ENCODE results near the gene TESPA1. TPM values are rescaled to one million over a fixed set of nuclear protein-coding genes. Genes with fewer than 3 reads are reported as not detected.

The TESPA1 gene
- total RNA-seq, 1 experiment from 2014 or later: not detected

DNA sequence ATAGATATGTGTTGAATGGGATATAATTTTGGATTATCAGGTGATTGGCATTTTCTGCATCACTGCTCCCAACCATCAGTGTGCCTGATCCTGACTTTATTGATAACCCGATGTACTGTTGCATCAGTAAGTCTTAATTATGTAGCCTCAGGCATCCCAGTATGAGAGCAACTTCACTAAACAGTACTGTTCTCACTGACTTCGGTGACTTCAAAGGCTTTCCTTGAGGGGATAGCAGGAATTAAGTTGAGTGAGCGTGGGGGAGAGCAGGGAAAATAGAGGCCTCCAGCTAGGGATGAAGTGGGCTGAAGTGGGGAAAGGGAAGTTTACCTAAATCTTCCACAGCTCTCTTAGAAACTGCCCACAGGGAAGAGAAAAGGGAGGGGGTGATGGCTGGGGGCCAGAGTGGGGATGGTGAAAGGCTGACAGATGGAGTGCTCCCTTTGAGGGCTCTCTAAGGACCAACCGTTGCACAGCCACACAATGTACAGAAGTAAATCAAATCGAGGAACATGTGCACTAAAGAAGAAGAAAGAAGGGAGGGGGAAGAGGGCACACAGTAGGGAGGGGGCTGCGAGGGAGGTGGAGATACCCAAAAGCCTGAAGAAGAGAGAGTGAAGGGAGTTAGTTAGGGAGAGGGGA lies 24.5 kb upstream of the TESPA1 start:
- Mint-ChIP-seq H3K36me3 (ENCODE audit: insufficient read depth, unreplicated experiment) (no peaks in the 10 kb centered on the region), H3K27me3 (ENCODE audit: insufficient read depth, unreplicated experiment) (peaks cover 4% of the 10 kb centered on the region), H3K27ac (ENCODE audit: unreplicated experiment) (no peak overlapping the region), H3K4me3 (ENCODE audit: unreplicated experiment) (no peak overlapping the region), H3K4me1 (ENCODE audit: low read depth, unreplicated experiment) (no peaks in the 10 kb centered on the region), H3K9me3 (ENCODE audit: unreplicated experiment) (no peaks in the 10 kb centered on the region)
- Histone ChIP-seq H3K36me3 (ENCODE audit: control insufficient read depth, insufficient read depth, low read length) (no peaks in the 10 kb centered on the region), H3K4me1 (no peaks in the 10 kb centered on the region), H3K27me3 (replicated peaks; ENCODE audit: control insufficient read depth, insufficient read depth, low read length) (no peaks in the 10 kb centered on the region), H3K4me3 (ENCODE audit: low read depth, low read length) (no peak overlapping the region), H3K9me3 (no peaks in the 10 kb centered on the region)
- TF ChIP-seq, protein P1, sequence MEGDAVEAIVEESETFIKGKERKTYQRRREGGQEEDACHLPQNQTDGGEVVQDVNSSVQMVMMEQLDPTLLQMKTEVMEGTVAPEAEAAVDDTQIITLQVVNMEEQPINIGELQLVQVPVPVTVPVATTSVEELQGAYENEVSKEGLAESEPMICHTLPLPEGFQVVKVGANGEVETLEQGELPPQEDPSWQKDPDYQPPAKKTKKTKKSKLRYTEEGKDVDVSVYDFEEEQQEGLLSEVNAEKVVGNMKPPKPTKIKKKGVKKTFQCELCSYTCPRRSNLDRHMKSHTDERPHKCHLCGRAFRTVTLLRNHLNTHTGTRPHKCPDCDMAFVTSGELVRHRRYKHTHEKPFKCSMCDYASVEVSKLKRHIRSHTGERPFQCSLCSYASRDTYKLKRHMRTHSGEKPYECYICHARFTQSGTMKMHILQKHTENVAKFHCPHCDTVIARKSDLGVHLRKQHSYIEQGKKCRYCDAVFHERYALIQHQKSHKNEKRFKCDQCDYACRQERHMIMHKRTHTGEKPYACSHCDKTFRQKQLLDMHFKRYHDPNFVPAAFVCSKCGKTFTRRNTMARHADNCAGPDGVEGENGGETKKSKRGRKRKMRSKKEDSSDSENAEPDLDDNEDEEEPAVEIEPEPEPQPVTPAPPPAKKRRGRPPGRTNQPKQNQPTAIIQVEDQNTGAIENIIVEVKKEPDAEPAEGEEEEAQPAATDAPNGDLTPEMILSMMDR (IDR thresholded peaks at IDR 0.05; ENCODE audit: insufficient read depth in 1 of 2, low read depth in 1 of 2, low read length in 1 of 2, severe bottlenecking in 1 of 2, unreplicated experiment in 1 of 2): no peak
- BruUV-seq (replicated peaks): no TSS peak
- DNase-seq: no peak
- ChIA-PET CTCF (interaction anchor here (1.0 kb wide), 1 partner anchor 672 kb away, joined by 3 read pairs; no protein-coding TSS in a partner anchor), POLR2A (no interaction called here)
- intact Hi-C loops (cut with micrococcal nuclease; ENCODE audit: unreplicated experiment): no loop called here

DNA sequence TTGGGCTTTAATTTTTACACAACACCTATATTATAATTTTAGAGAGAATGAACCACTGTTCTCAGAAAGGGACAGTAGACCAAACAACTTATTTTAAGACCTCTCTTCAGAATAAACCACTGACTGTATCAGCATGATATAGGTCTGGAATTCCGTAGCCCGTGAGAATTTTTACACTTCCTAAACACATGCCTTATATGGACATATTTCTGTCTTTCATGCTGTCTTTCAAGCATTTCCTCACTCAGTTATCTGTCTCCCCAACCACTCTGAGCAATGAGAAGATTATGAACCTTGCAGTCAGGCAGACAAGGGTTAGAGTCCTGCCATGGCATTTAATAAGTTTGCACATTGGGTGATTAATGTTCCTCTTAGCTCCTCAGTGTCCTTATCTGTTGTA lies 17.8 kb upstream of the TESPA1 start:
- no peaks in the 10 kb centered on the region for H3K36me3 Mint-ChIP-seq (ENCODE audit: insufficient read depth, unreplicated experiment)
- H3K36me3 ChIP-seq (ENCODE audit: control insufficient read depth, insufficient read depth, low read length): no peaks in the 10 kb centered on the region
- intact Hi-C loops (cut with micrococcal nuclease; ENCODE audit: unreplicated experiment): no loop called here
- TF ChIP-seq, protein P1 (IDR thresholded peaks at IDR 0.05; ENCODE audit: insufficient read depth in 1 of 2, low read depth in 1 of 2, low read length in 1 of 2, severe bottlenecking in 1 of 2, unreplicated experiment in 1 of 2): no peak
- ChIA-PET POLR2A (no interaction called here), CTCF (no interaction called here)
- H3K27me3 ChIP-seq (replicated peaks; ENCODE audit: control insufficient read depth, insufficient read depth, low read length): no peaks in the 10 kb centered on the region
- H3K9me3 Mint-ChIP-seq (ENCODE audit: unreplicated experiment): no peaks in the 10 kb centered on the region
- DNase-seq: no peak
- peaks cover 21% of the 10 kb centered on the region for H3K27me3 Mint-ChIP-seq (ENCODE audit: insufficient read depth, unreplicated experiment)
- H3K4me1 ChIP-seq: no peaks in the 10 kb centered on the region
- H3K9me3 ChIP-seq: no peaks in the 10 kb centered on the region
- no peaks in the 10 kb centered on the region for H3K4me1 Mint-ChIP-seq (ENCODE audit: low read depth, unreplicated experiment)
- no TSS peak for BruUV-seq (replicated peaks)
- H3K4me3 ChIP-seq (ENCODE audit: low read depth, low read length): no peak overlapping the region
- no peak overlapping the region for H3K27ac Mint-ChIP-seq (ENCODE audit: unreplicated experiment)
- no peak overlapping the region for H3K4me3 Mint-ChIP-seq (ENCODE audit: unreplicated experiment)

DNA sequence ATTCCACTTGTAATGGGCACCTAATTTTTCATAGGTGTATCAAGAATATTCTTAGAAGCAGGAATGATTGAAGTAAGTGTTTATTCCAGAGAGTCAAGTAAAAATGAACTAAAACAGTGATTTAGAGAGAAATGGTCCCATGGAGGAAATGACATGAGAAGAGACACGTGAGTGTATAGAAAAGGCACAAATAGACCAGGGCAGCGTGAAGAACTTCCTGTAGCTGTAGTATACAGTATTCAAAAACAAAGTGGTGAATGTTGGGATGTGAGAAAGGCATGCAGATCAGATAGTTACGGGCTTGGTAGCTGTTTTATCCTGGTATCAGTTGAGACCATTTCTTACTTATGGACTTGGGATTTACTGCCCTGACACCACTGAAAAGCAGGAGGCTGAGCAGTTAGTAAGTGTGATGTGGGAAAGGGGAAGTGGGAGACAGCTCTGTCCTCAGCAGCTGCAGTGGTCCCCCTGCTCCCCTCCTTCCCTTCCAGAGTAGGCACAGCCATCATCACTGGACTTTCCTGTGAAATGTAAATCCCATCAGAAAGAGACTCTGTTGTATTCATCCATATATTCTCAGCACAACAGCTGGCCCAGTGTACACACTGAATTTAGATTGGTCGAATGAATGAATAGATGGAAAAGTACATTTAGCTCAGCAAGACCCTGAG lies 16.8 kb upstream of the TESPA1 start:
- BruUV-seq (replicated peaks): no TSS peak
- intact Hi-C loops (cut with micrococcal nuclease; ENCODE audit: unreplicated experiment): no loop called here

More for the DNA sequence above, 16.8 kb upstream of the TESPA1 start:
- Mint-ChIP-seq H3K36me3 (ENCODE audit: insufficient read depth, unreplicated experiment) (no peaks in the 10 kb centered on the region), H3K4me1 (ENCODE audit: low read depth, unreplicated experiment) (no peaks in the 10 kb centered on the region), H3K27me3 (ENCODE audit: insufficient read depth, unreplicated experiment) (peaks cover 27% of the 10 kb centered on the region), H3K4me3 (ENCODE audit: unreplicated experiment) (no peak overlapping the region), H3K27ac (ENCODE audit: unreplicated experiment) (no peak overlapping the region), H3K9me3 (ENCODE audit: unreplicated experiment) (no peaks in the 10 kb centered on the region)
- no peak for DNase-seq
- no peaks in the 10 kb centered on the region for H3K27me3 ChIP-seq (replicated peaks; ENCODE audit: control insufficient read depth, insufficient read depth, low read length)
- no peaks in the 10 kb centered on the region for H3K36me3 ChIP-seq (ENCODE audit: control insufficient read depth, insufficient read depth, low read length)
- TF ChIP-seq, protein P1 (IDR thresholded peaks at IDR 0.05; ENCODE audit: insufficient read depth in 1 of 2, low read depth in 1 of 2, low read length in 1 of 2, severe bottlenecking in 1 of 2, unreplicated experiment in 1 of 2): no peak
- ChIA-PET POLR2A (no interaction called here), CTCF (no interaction called here)
- no peaks in the 10 kb centered on the region for H3K4me1 ChIP-seq
- no peak overlapping the region for H3K4me3 ChIP-seq (ENCODE audit: low read depth, low read length)
- no peaks in the 10 kb centered on the region for H3K9me3 ChIP-seq
